HG03558 (cell line): ENCODE data around the gene FOXE3.

Experiments
- ATAC-seq: cut with Tn5 transposase; IDR thresholded peaks from one replicate; pipeline ENCODE4 v1.9.1; 2021; ENCODE audit warnings: moderate number of reproducible peaks; ENCODE audit not compliant: unreplicated experiment; ENCODE audit errors: extremely low read depth

The FOXE3 gene

GRCh38 chr1:47433477-47434050, 17.5 kb downstream of the FOXE3 start:
- ATAC-seq: no peak

DNA sequence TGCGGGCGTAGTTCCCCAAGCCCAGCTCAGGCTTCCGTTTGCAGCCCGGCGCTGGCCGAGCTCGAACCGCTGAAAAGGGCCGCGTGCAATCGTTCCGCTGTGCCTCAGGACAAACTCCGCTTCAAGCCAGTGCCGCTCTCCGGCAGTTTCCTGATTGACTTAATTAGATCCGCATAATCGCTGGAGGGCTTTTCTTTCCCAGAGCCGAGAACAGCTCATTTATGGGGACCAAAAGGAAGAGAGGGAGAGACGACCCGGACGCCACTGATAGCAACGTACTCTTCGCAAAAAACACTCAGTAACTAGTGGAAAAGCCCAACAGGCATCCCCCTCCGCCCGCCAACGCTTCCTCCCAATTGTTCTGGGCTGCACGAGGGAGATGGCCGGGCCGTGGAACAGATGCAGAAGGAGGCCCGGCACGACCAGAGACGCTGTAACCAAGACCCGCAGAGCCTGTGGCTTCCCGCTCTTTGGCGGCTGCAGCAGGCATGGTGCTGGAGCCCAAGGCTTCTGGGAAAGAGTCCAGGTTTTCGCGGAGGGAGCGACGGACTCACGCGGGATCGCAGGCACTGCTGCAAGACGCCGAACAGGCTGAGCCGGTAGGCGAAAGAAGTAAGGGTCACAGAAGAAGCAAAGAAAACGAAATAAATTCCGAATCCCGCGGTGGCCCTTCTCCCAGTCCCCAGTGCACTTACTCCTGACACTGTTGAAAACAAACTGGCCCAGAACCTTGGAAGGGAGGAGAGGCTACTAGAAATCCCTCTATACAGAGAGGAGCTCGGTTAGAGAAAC, 18.2 kb downstream of the FOXE3 start:
- ATAC-seq: no peak

- no peak for ATAC-seq
Measured at GRCh38 chr1:47435506-47436303, 19.6 kb downstream of the FOXE3 start.

DNA sequence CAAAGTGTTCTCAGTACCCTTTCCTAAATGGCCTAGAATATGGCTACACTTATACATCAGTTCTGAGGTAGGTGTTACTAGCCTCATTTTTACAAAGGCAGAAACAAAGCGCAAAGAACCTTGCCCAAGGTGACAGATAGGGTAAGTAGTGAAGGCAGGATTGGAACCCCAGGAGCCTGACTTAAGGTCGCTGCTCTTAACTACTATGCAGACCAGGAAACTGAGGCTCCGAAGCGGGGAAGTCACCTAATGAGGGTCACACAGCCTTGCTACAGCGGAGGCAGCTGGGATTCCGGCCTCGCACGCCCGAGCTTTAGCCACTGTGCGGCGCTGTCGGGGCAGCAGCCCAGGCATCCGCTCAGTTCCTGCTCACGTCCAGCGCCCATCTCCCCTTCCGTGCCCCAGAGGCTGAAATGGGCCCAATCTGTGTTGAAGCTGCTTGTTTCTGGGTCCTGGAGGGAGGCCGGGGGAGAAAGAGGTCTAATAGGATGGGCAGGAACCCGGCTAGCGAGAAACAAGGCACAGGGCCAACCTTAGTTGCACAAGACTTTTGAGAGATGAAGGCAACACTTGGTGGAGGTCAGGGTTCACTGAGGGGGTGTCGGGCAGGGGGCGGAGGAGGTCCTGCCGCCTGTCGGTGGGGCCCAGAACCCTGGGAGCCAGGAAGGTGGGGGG, 20.4 kb downstream of the FOXE3 start:
- ATAC-seq: peak; percentile 41

GRCh38 chr1:47436979-47437446, 20.9 kb downstream of the FOXE3 start:
- peak; percentile 1 for ATAC-seq

DNA sequence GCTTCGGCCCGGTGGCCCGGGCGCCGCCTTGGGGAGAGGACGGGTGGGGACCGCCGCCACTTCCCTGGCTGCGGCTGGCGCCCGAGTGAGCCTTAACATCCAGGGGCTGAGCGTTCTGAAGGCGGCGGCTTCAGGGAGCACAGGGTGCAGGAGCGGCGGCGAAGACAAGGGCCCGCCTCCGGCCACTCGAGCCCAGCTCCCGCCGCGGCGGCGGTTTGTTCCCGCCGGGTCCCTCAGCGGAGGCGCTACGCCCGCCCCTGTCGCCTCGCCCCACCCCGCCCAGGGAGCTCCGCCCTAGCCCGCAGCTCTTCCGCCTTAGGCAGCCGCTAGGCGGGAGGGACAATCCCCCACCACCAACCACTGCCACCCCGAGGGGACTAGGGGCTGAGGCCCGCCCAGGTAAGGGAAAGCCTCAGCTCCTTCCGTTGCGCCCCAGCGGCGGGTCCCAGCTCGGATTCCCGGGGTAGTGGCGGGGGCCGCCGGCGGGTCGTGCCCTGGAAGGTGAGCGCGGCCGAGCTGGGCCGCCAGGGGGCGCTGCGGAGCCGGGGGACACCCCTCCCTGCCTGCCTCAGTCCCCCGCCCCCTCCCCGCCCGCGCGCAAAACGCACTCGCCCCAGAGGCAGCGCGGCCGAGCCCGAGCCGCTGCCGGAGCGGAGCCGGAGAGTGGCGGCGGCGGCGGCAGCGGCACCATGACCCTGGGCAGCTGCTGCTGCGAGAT, 21.5 kb downstream of the FOXE3 start, which contains the start of gene FOXD2:
TSS of gene FOXD2 (plus strand) at position 598 of the 718 bp plus-strand sequence. CDS start at position 690, 92 bp downstream.
- ATAC-seq: peak; percentile 65

- peak; percentile 5 for ATAC-seq
Measured at GRCh38 chr1:47438165-47439016, 22.3 kb downstream of the FOXE3 start.

DNA sequence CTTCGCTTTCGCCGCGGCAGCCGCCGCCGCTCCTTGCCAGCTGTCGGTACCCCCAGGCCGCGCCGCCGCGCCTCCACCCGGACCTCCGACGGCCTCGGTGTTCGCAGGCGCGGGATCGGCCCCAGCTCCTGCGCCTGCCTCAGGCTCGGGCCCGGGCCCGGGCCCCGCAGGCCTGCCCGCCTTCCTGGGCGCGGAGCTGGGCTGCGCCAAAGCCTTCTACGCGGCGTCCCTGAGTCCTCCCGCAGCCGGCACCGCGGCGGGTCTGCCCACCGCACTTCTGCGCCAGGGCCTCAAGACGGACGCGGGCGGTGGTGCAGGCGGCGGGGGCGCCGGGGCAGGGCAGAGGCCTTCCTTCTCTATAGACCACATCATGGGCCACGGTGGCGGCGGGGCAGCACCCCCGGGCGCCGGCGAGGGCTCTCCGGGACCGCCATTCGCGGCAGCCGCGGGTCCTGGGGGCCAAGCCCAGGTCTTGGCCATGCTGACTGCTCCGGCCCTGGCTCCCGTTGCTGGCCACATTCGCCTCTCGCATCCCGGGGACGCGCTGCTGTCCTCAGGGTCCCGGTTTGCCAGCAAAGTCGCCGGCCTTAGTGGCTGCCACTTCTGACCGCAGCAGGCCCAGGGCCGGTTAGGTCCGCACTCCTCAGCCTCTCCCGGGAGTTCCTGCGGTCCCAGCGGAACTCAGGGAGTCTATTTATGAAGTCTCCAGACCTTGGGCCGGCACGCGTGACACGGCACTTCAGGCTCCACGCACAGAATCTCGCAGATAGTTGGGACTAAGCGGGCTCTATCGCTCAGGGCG, 23.1 kb downstream of the FOXE3 start:
- no peak for ATAC-seq

DNA sequence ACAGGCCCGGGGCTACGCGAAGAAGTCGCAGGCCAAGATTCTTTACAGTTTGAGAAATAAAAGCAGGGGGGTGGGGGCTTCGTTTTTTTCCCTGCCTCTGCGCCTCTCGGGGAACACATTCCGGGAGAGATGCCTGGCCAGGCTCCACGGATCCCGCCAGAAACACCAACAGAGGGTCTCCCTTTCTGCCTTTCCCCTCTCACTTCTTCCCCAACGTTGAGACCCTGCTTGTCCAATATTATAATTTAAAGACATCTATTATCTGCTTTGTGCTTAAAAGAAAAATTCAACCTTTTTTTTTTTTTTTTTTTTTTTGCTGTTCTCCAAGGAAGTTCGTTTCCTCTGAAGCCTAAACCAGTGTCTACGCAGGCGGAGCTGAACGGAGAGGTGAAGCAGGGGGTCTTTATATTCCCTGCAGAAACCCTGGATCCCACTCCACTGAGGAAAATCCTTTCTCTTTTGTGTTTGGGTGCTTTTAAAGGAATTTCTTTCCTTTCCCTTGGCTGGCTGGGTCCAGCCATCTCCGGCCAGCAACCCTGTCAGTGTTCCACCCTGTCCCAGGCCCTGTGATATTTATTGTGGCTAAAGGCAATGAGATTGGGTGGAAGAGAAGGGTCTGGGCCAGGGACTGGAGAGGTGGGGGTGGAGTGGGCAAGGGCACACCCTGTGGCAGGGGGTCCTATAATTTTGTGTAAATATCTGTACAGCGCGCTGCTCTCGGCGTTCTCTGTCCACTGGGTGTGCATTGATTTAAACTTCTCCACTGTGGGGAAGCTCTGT, 23.9 kb downstream of the FOXE3 start:
- no peak for ATAC-seq

GRCh38 chr1:47440599-47441081, 24.6 kb downstream of the FOXE3 start:
- ATAC-seq: no peak

- no peak for ATAC-seq
Measured at GRCh38 chr1:47441450-47442106, 25.5 kb downstream of the FOXE3 start.

DNA sequence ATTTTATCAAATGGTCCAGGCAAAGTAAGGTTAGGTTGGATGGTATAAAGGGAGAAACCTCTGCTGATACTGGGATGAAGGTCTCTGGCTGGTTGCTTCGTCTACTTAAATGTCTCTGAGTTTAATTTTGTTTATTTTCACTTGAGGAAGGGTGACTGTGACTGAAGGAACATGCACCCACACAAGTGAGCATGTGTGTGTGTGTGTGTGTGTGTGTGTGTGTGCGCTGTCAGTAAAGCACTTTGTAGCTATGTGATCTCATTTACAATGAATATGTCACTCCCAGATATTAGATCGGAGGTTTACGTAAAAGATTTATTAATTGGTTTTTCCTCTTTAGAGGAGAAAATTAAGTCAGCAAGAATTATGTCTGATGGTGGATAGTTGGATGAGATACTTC, 26.1 kb downstream of the FOXE3 start:
- no peak for ATAC-seq

- ATAC-seq: no peak
Measured at GRCh38 chr1:47442842-47443529, 26.9 kb downstream of the FOXE3 start.

DNA sequence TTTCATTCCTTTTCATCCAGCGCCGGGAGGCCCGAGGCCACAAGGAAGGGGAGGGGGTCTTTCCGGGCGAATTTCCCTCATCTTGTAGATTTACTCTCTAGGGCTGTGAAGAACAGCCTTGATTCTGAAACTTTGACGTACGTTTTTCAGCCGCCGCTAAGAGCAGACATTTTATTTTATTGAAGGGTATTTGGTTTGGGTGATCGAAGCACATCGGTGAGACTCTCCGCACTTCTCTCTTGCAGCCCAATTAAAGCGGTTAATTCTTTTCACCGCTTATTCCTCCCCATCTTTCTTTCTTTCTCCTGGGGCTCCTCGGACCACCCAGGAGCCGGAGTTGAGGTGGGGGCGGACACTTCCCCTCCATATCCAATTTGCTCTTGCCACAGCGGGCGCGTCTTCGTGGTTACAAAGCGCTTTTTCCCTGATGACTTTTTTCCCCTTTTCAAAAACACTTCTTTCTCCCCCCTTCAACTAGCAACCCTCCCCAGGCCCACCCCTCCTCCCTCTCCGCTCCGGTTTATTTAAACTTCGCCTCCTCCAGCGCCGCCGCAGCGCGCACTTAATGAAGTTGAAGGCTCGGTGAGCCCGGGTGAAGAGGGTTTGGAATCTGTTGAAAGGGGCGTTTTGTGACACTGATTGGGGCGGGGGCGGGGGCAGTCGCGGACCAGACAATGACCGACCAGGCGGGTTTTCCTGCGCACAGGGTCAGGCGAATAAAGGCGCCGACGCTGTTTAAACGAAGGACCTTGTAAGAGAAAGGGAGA, 27.6 kb downstream of the FOXE3 start:
- ATAC-seq: no peak

GRCh38 chr1:47444297-47444561, 28.1 kb downstream of the FOXE3 start:
- ATAC-seq: no peak
